ENCODE results near the gene ADCY2. TPM values are rescaled to one million over a fixed set of nuclear protein-coding genes. Genes with fewer than 3 reads are reported as not detected.

The ADCY2 gene
- total RNA-seq, 1 donor, result 0.27 TPM

- DNase-seq (ENCODE audit: low read depth in 2 of 3, low spot score in 2 of 3), result no peak
Measured at GRCh38 chr5:7435503-7435902, 39.6 kb downstream of the ADCY2 start.

GRCh38 chr5:7436521-7436920 lies 40.6 kb downstream of the ADCY2 start:
- no peak for DNase-seq (ENCODE audit: low read depth in 2 of 3, low spot score in 2 of 3)

GRCh38 chr5:7437836-7438235 lies 41.9 kb downstream of the ADCY2 start:
- no peak for DNase-seq (ENCODE audit: low read depth in 2 of 3, low spot score in 2 of 3)

GRCh38 chr5:7445068-7445467 lies 49.1 kb downstream of the ADCY2 start:
- DNase-seq (ENCODE audit: low read depth in 2 of 3, low spot score in 2 of 3), result no peak

- DNase-seq (ENCODE audit: low read depth in 2 of 3, low spot score in 2 of 3), result no peak
Measured at GRCh38 chr5:7445831-7446230, 49.9 kb downstream of the ADCY2 start.

GRCh38 chr5:7446913-7447312 lies 51.0 kb downstream of the ADCY2 start:
- DNase-seq (ENCODE audit: low read depth in 2 of 3, low spot score in 2 of 3), result no peak

GRCh38 chr5:7453947-7454346 lies 58.0 kb downstream of the ADCY2 start:
- no peak for DNase-seq (ENCODE audit: low read depth in 2 of 3, low spot score in 2 of 3)

GRCh38 chr5:7456206-7456605 lies 60.3 kb downstream of the ADCY2 start:
- no peak for DNase-seq (ENCODE audit: low read depth in 2 of 3, low spot score in 2 of 3)

GRCh38 chr5:7461371-7461770 lies 65.4 kb downstream of the ADCY2 start:
- DNase-seq (ENCODE audit: low read depth in 2 of 3, low spot score in 2 of 3), result no peak

- DNase-seq (ENCODE audit: low read depth in 2 of 3, low spot score in 2 of 3), result no peak
Measured at GRCh38 chr5:7462758-7463157, 66.8 kb downstream of the ADCY2 start.

GRCh38 chr5:7464182-7464581 lies 68.2 kb downstream of the ADCY2 start:
- no peak for DNase-seq (ENCODE audit: low read depth in 2 of 3, low spot score in 2 of 3)

- no peak for DNase-seq (ENCODE audit: low read depth in 2 of 3, low spot score in 2 of 3)
Measured at GRCh38 chr5:7467179-7467578, 71.2 kb downstream of the ADCY2 start.

GRCh38 chr5:7468742-7469141 lies 72.8 kb downstream of the ADCY2 start:
- DNase-seq (ENCODE audit: low read depth in 2 of 3, low spot score in 2 of 3), result no peak

GRCh38 chr5:7471710-7472109 lies 75.8 kb downstream of the ADCY2 start:
- DNase-seq (ENCODE audit: low read depth in 2 of 3, low spot score in 2 of 3), result no peak

- DNase-seq (ENCODE audit: low read depth in 2 of 3, low spot score in 2 of 3), result no peak
Measured at GRCh38 chr5:7473115-7473514, 77.2 kb downstream of the ADCY2 start.

GRCh38 chr5:7473668-7474215 lies 77.8 kb downstream of the ADCY2 start:
- DNase-seq (ENCODE audit: low read depth in 2 of 3, low spot score in 2 of 3), result no peak

GRCh38 chr5:7474821-7475403 lies 79.0 kb downstream of the ADCY2 start:
- no peak for DNase-seq (ENCODE audit: low read depth in 2 of 3, low spot score in 2 of 3)

- no peak for DNase-seq (ENCODE audit: low read depth in 2 of 3, low spot score in 2 of 3)
Measured at GRCh38 chr5:7478459-7478858, 82.5 kb downstream of the ADCY2 start.

GRCh38 chr5:7488734-7489133 lies 92.8 kb downstream of the ADCY2 start:
- DNase-seq (ENCODE audit: low read depth in 2 of 3, low spot score in 2 of 3), result no peak

GRCh38 chr5:7492371-7492770 lies 96.4 kb downstream of the ADCY2 start:
- DNase-seq (ENCODE audit: low read depth in 2 of 3, low spot score in 2 of 3), result no peak

GRCh38 chr5:7493081-7493480 lies 97.1 kb downstream of the ADCY2 start:
- no peak for DNase-seq (ENCODE audit: low read depth in 2 of 3, low spot score in 2 of 3)

- no peak for DNase-seq (ENCODE audit: low read depth in 2 of 3, low spot score in 2 of 3)
Measured at GRCh38 chr5:7493622-7494021, 97.7 kb downstream of the ADCY2 start.
